Right lobe of liver (tissue), 6 donors: ENCODE measurements around the gene ACOX1. TPM values are rescaled to one million over a fixed set of nuclear protein-coding genes. Genes with fewer than 3 reads are reported as not detected.

ENCODE experiments used
- ATAC-seq, 4 donors: fragments of 200-7000 bp; cut with Tn5 transposase; one replicate each; pipeline ENCODE4 v1.9.1; 2020; ENCODE audit warnings: mild to moderate bottlenecking in 4 of 4, moderate library complexity in 4 of 4
- DNase-seq, 3 donors: peaks; one replicate each; pipeline ENCODE4 v3.0.0-alpha.2; 2020
- H3K27ac ChIP-seq, 3 donors: fragments of 200-600 bp; one replicate each; pipeline ENCODE4 v1.8.0; 2022
- H3K27me3 ChIP-seq, 2 donors: fragments of 200-600 bp; one replicate each; pipeline ENCODE4 v1.8.0; 2022
- H3K36me3 ChIP-seq, 4 donors: fragments of 200-600 bp; sonication (generic) in 1 of 4; one replicate each; pipeline versions ENCODE4 v1.5.1 to v1.8.0; 2017 to 2022; ENCODE audit warnings: control low read depth in 1 of 4
- H3K4me1 ChIP-seq, 4 donors: fragments of 200-600 bp; sonication (generic) in 1 of 4; one replicate each; pipeline versions ENCODE4 v1.5.1 to v1.8.0; 2017 to 2022; ENCODE audit warnings: control low read depth in 1 of 4
- H3K4me3 ChIP-seq, 3 donors: fragments of 200-600 bp; one replicate each; pipeline ENCODE4 v1.8.0; 2022
- H3K9me3 ChIP-seq, 4 donors: fragments of 200-600 bp; sonication (generic) in 1 of 4; one replicate each; pipeline versions ENCODE4 v1.5.1 to v1.8.0; 2017 to 2022; ENCODE audit warnings: control low read depth in 1 of 4
- CTCF ChIP-seq, 4 donors: fragments of 200-600 bp in 3 of 4; fragments of 450-650 bp in 1 of 4; IDR thresholded peaks; one replicate each; pipeline versions ENCODE4 v1.5.1 to v1.8.0; 2016 to 2022; ENCODE audit warnings: antibody characterized with exemption in 4 of 4, mild to moderate bottlenecking in 2 of 4
- POLR2A ChIP-seq: fragments of 450-650 bp; IDR thresholded peaks from one replicate; pipeline ENCODE4 v1.6.1; 2017; ENCODE audit warnings: antibody characterized with exemption, mild to moderate bottlenecking
- WGBS: methylation state at CpG from one replicate; pipeline ENCODE4 v1.1.6; 2018; ENCODE audit warnings: low coverage, low lambda C conversion rate; ENCODE audit not compliant: insufficient coverage; ENCODE audit errors: missing lambda C conversion rate; 5-methylcytosine and 5-hydroxymethylcytosine counted together
- intact Hi-C, 2 donors: fragments of 100-400 bp; cut with DNase I; formaldehyde crosslinking; loops; one replicate each; pipeline versions ENCODE4 v1.11.2 to v1.14.1; 2022
- total RNA-seq, 6 experiments: library from RNA; depleted of rRNA in 2 of 6; stranded (reverse); fragments of >200 nt in 2 of 6; fragmentation: NEBNext Ultra II Directional in 3 of 6; extraction: Animal tissue kit (Norgen Biotek cat#: 25700) in 3 of 6; gene quantifications; one replicate each; pipeline versions ENCODE4 v1.1.0 to v1.2.4, GENCODE V29; 2016 to 2023
- donor health status: DM: no; HTN: yes; CAD: no.
- donor health status: DM: no; HTN: no; CAD: no.
- donor health status: DM: no; HTN: no; CAD: no.
- donor health status: DM: no; HTN: yes; CAD: no.
- donor health status: DM: no; HTN: yes; CAD: no.

The ACOX1 gene
- total RNA-seq, 6 experiments from 2014 or later, result 112 to 202 (median 190) TPM

GRCh38 chr17:75926456-75926855 lies 52.5 kb downstream of the ACOX1 start:
- TF ChIP-seq POLR2A (no peak), CTCF (IDR thresholded peaks at IDR 0.05) (no peak)
- 90% methylated on average over 4 of the region's 4 CpGs for WGBS

GRCh38 chr17:75925912-75926311 lies 53.1 kb downstream of the ACOX1 start:
- ATAC-seq, result no peak
- no peak overlapping the region for H3K4me3 ChIP-seq
- H3K4me1 ChIP-seq, result peaks cover 0 to 12% (median 10%) of the 10 kb centered on the region in 4 donors
- no peak overlapping the region for H3K27ac ChIP-seq
- no peaks in the 10 kb centered on the region for H3K36me3 ChIP-seq
- DNase-seq, result peak in 1 of 3 donors; percentile 27
- no peak for TF ChIP-seq CTCF (IDR thresholded peaks at IDR 0.05)
- TF ChIP-seq POLR2A, result no peak
- intact Hi-C loops, result no loop called here
- WGBS, result 100% methylated on average over 3 of the region's 15 CpGs
- H3K9me3 ChIP-seq, result no peaks in the 10 kb centered on the region
- H3K27me3 ChIP-seq, result no peaks in the 10 kb centered on the region

More at GRCh38 chr17:75926456-75926855, 52.5 kb downstream of the ACOX1 start:
- no peak for DNase-seq
- Histone ChIP-seq H3K9me3 (no peaks in the 10 kb centered on the region), H3K4me1 (peaks cover 0 to 12% (median 10%) of the 10 kb centered on the region in 4 donors), H3K36me3 (no peaks in the 10 kb centered on the region), H3K4me3 (no peak overlapping the region), H3K27me3 (no peaks in the 10 kb centered on the region), H3K27ac (no peak overlapping the region)
- intact Hi-C loops, result no loop called here
- ATAC-seq, result no peak

- no peaks in the 10 kb centered on the region for H3K36me3 ChIP-seq
- intact Hi-C loops, result no loop called here
Measured at GRCh38 chr17:75925103-75925502, 53.9 kb downstream of the ACOX1 start.

GRCh38 chr17:75922963-75923874 lies 55.7 kb downstream of the ACOX1 start:
- intact Hi-C loops, result no loop called here
- no peaks in the 10 kb centered on the region for H3K36me3 ChIP-seq
- no peaks in the 10 kb centered on the region for H3K9me3 ChIP-seq
- peaks cover 0 to 12% (median 10%) of the 10 kb centered on the region in 4 donors for H3K4me1 ChIP-seq
- H3K27me3 ChIP-seq, result no peaks in the 10 kb centered on the region
- TF ChIP-seq CTCF (IDR thresholded peaks at IDR 0.05) (no peak), POLR2A (no peak)
- DNase-seq (peak in 1 of 3 donors; percentile 49), ATAC-seq (no peak)
- no CpG with 5 or more reads among the region's 19 CpGs for WGBS
- H3K4me3 ChIP-seq, result no peak overlapping the region
- no peak overlapping the region for H3K27ac ChIP-seq

More at GRCh38 chr17:75925103-75925502, 53.9 kb downstream of the ACOX1 start:
- Histone ChIP-seq H3K27ac (no peak overlapping the region), H3K4me3 (no peak overlapping the region), H3K9me3 (no peaks in the 10 kb centered on the region), H3K27me3 (no peaks in the 10 kb centered on the region), H3K4me1 (peaks cover 0 to 12% (median 10%) of the 10 kb centered on the region in 4 donors)
- TF ChIP-seq POLR2A (no peak), CTCF (IDR thresholded peaks at IDR 0.05) (no peak)
- DNase-seq (peak in 1 of 3 donors; percentile 25), ATAC-seq (no peak)
- WGBS, result 93% methylated on average over 5 of the region's 11 CpGs
